NCI-H345 treated with DMSO at 0.1 percent for 48 hours (cell line): ENCODE data around the gene COL4A2.

Experiments used
- DNase-seq: peaks from one replicate; lab custom pipeline; 2025; ENCODE audit not compliant: unreplicated experiment; lab: John Stamatoyannopoulos, UW

Gene COL4A2

GRCh38 chr13:110548891-110549794 lies 242.1 kb downstream of the COL4A2 start:
- no peak for DNase-seq

DNA sequence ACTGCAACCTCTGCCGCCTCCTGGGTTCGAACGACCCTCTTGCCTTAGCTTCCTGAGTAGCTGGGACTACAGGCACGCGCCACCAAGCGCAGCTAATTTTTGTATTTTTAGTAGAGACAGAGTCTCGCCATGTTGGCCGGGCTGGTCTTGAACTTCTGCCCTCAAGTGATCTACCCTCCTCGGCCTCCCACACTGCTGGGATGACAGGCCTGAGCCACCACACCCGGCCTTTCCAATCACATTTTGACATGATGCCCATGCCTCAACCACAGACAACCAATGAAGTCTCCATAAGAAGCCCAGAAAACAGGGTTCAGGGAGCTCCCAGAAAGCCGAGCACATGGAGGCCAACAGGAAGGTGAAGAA lies 242.7 kb downstream of the COL4A2 start:
- DNase-seq: no peak

DNA sequence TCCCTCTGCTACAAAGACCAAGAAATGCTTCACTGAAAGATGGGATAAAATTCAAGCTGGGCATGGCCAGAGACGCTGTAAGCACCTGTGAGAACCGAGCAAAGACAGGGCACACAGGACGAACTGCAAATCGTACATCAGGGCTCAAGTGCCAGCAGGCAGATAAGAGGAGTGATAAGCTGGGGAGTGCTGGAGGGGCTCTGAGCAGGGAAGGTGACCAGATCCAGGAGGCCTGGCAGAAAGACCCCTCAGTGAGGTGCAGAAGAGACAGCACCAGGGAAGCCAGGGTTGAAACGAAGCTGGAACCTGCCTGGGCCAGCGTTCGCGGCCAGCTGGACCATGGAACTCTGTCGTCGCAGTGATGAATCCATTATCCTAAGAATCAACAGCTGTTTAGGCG lies 244.2 kb downstream of the COL4A2 start:
- no peak for DNase-seq

DNA sequence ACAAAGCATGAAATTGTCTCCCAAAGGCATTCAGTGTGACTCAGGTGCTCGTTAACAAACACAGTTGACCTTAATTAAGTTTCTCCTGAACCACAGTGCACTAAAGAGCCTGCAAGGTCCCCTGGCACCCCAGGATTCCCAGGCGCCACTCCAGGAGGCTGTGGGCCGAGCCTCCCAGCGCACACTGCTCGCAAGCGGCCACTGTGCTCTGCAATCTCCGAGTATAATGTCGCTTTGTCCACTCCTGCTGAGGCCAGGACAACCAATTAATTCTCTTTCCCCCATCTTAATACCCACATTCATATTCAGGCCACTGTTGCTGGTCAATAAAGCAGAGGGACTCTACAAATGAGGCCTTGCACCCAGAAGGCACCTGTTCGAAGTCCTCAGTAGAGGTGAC lies 245.7 kb downstream of the COL4A2 start:
- no peak for DNase-seq

- DNase-seq: no peak
These were observed 246.3 kb downstream of the COL4A2 start for GRCh38 chr13:110553417-110553816.

- DNase-seq: no peak
These were observed 247.2 kb downstream of the COL4A2 start for GRCh38 chr13:110554227-110554836.

DNA sequence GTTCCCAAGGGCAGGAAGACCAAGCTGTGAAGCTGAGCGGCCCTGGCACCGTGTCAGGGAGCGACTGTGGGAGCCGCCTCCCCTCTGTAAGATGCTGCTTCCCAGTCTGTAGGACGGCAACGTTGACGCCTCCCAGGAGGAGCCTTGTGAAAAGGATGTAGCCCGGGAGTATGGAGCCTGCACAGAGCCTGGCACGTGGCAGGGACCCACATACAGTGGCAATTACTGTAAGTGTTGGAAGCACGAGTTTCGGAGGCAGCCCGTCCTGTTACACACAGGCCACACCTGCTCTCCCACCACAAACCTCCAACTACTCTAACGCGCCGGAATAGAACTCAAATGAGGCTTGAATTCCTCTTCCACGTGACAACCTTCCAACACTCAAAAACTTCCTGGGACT lies 247.9 kb downstream of the COL4A2 start:
- DNase-seq: no peak

DNA sequence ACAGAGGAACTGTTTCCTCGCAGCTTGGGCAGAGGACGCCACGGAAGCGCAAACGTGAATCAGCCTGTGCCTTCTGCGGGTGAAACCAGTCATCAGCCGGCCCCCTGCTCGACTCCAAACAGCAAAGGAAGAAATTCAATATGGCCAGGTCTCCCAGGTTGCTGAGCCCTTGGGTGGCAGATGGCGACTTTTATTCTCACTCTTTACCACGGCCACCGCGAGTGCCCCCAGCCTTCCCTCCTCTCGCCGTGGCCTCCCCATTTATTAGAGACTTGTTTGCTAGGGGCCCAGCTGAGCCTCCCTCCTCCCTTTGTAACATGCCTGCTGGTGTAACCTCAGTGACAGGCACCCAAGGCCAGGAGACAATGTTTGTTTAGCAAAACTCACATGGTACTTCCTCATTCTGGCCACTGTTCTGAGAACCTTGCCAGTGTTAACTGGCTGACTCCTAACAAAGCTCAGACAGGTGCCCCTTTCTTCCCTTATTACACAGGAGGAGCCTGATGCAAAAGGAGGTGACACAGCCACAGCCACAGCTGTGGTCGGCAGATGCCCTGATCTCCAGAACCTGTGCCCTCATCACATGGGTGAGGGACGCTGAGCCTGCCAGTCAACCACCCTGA lies 248.6 kb downstream of the COL4A2 start:
- no peak for DNase-seq

GRCh38 chr13:110556224-110556606 lies 249.1 kb downstream of the COL4A2 start:
- DNase-seq: no peak

GRCh38 chr13:110557082-110557481 lies 250.0 kb downstream of the COL4A2 start:
- DNase-seq: no peak

GRCh38 chr13:110557610-110558305 lies 250.7 kb downstream of the COL4A2 start:
- DNase-seq: no peak

DNA sequence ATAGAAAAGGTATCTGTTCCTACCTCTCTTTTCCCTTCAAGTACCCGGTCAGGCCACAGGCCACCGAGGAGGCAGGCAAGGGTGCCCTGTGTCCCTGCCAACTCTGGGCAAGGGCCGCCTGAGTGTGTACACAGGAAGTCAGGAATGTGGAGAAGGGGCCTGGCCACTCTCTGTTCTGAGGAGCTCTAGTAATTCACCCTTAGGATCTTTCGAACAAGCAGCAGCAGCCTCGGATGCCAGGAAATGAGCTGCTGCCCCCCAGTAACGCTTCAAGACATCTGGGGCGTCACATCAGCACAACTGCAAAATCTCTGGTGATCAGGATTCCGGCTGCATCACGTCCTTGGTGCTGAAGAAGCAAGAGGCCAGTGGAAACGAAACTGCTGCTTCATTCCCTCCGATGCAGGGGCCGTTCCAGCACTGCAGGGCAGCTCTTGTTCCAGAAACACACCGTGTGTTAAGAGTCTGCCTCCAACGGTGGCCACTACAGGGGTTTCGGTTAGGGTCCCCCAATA lies 252.4 kb downstream of the COL4A2 start:
- no peak for DNase-seq

DNA sequence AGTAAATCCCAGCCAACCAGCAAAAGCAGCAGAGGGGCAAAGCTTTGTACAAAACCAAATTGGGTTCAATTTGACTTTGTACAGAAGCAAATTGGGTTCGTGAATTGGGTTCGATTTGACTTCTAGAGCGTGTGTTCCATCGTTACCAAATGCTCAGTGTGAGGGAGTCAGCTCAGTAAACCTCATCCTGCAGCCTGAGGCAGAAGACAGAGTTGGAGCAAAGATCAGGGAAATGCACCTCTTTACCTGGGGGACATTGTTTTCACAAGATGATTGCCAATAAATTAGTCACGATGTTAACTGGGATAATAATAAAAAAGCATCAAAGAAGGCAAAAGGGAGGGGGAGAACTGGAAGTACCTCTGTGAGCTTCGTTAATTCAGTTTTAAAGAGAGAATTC lies 252.9 kb downstream of the COL4A2 start:
- DNase-seq: no peak

- DNase-seq: no peak
These were observed 253.7 kb downstream of the COL4A2 start for GRCh38 chr13:110560601-110561343.

DNA sequence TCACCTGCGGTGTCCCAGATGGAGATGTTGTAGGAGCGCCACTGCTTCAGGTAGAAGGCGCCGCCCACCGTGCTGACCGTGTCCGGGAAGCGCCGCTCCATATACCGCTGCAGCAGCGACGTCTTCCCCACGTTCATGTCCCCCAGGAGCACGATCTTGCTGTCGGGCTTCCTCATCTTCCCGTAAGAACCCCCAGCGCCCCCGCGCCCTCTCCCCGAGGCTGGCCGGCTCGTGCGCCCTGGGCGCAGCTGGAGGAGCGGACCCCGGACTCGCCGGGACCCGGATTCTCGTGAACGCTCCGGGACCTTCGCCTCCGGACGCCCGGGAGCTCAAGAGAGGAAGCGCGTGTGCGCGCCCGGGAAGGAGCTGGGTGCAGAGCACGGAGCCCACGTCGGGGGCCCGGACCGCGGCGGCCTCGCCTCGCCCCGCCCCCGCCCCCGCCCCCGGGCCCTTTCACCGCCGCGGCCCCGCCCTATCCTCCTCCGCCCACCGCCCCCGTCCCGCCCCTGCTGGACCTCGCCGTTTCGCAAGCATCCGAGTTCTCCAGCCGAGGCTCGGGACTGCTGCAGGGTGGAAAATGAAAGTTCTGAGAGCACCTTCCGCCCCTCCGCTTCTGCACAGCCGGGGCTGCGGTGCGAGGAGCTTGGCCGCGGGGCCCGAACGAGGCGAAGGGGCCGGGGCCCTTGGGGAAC lies 254.4 kb downstream of the COL4A2 start, which contains the start of gene RAB20:
RAB20 (minus strand) TSS at position 379 of the 692 bp plus-strand sequence; CDS start at position 176, 203 bp downstream.
- no peak for DNase-seq

DNA sequence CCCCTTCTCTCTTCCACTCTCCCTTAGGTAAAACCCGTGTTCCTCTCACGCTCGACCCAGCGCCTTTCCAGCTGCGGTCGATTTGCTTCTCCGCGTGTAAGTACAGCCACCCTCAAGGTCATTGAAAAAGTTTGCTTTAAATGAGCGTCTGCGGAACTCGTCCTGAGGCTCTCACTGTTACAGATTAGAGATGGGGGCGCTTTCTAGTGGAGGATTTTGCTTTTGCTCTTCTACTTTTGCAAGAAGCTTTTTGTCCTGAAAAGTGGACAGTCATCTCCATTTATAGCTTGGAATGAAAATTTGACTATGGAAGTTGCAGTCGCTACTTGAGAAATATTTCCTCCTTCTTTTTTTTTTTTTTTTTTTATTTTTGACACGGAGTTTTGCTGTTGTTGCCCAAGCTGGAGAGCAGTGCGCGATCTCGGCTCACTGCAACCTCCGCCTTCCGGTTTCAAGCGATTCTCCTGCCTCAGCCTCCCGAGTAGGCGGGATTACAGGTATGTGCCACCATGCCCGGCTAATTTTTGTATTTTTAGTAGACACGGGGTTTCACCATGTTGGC lies 255.0 kb downstream of the COL4A2 start:
- DNase-seq: no peak
